ENCODE data around the gene C9orf50. TPM values are rescaled to one million over a fixed set of nuclear protein-coding genes. Genes with fewer than 3 reads are reported as not detected.

Gene C9orf50
- total RNA-seq, 1 donor from 2014 or later, result not detected

GRCh38 chr9:129609486-129610212, 11.3 kb downstream of the C9orf50 start:
- no peaks in the 10 kb centered on the region for H3K36me3 ChIP-seq (ENCODE audit: control insufficient read depth, insufficient read depth, low read length)
- H3K4me3 ChIP-seq (ENCODE audit: low read depth, low read length), result no peak overlapping the region
- no peak for TF ChIP-seq CTCF (IDR thresholded peaks at IDR 0.05; ENCODE audit: insufficient read depth, low read length, poor library complexity, severe bottlenecking)
- no peaks in the 10 kb centered on the region for H3K27me3 ChIP-seq (ENCODE audit: control insufficient read depth, insufficient read depth, low read length)
- DNase-seq (ENCODE audit: low read depth), result no peak

GRCh38 chr9:129608561-129609481, 12.1 kb downstream of the C9orf50 start:
- H3K4me3 ChIP-seq (ENCODE audit: low read depth, low read length), result no peak overlapping the region
- H3K36me3 ChIP-seq (ENCODE audit: control insufficient read depth, insufficient read depth, low read length), result no peaks in the 10 kb centered on the region
- no peak for TF ChIP-seq CTCF (IDR thresholded peaks at IDR 0.05; ENCODE audit: insufficient read depth, low read length, poor library complexity, severe bottlenecking)
- no peak for DNase-seq (ENCODE audit: low read depth)
- no peaks in the 10 kb centered on the region for H3K27me3 ChIP-seq (ENCODE audit: control insufficient read depth, insufficient read depth, low read length)

GRCh38 chr9:129607027-129607387, 13.9 kb downstream of the C9orf50 start:
- no peaks in the 10 kb centered on the region for H3K36me3 ChIP-seq (ENCODE audit: control insufficient read depth, insufficient read depth, low read length)
- no peak for DNase-seq (ENCODE audit: low read depth)
- no peak overlapping the region for H3K4me3 ChIP-seq (ENCODE audit: low read depth, low read length)
- TF ChIP-seq CTCF (IDR thresholded peaks at IDR 0.05; ENCODE audit: insufficient read depth, low read length, poor library complexity, severe bottlenecking), result no peak
- H3K27me3 ChIP-seq (ENCODE audit: control insufficient read depth, insufficient read depth, low read length), result no peaks in the 10 kb centered on the region

GRCh38 chr9:129606161-129607026, 14.5 kb downstream of the C9orf50 start:
- Histone ChIP-seq H3K27me3 (ENCODE audit: control insufficient read depth, insufficient read depth, low read length) (no peaks in the 10 kb centered on the region), H3K36me3 (ENCODE audit: control insufficient read depth, insufficient read depth, low read length) (no peaks in the 10 kb centered on the region), H3K4me3 (ENCODE audit: low read depth, low read length) (no peak overlapping the region)
- TF ChIP-seq CTCF (IDR thresholded peaks at IDR 0.05; ENCODE audit: insufficient read depth, low read length, poor library complexity, severe bottlenecking), result no peak
- DNase-seq (ENCODE audit: low read depth), result no peak

GRCh38 chr9:129604766-129605163, 16.1 kb downstream of the C9orf50 start:
- DNase-seq (ENCODE audit: low read depth), result no peak
- Histone ChIP-seq H3K27me3 (ENCODE audit: control insufficient read depth, insufficient read depth, low read length) (no peaks in the 10 kb centered on the region), H3K4me3 (ENCODE audit: low read depth, low read length) (no peak overlapping the region), H3K36me3 (ENCODE audit: control insufficient read depth, insufficient read depth, low read length) (no peaks in the 10 kb centered on the region)
- no peak for TF ChIP-seq CTCF (IDR thresholded peaks at IDR 0.05; ENCODE audit: insufficient read depth, low read length, poor library complexity, severe bottlenecking)
